T follicular helper cell (primary cell): Measurements from ENCODE around the gene CDC42BPB.
"Not testable (repeated sequence)": the region's sequence is repeated elsewhere in the genome, so short reads cannot be mapped to it uniquely, and the experiment has no call there.

ENCODE experiments used
- DNase-seq: peaks from one replicate; pipeline ENCODE4 v3.0.0-alpha.2; 2020; ENCODE audit warnings: low read depth

The CDC42BPB gene

GRCh38 chr14:102927878-102928411 lies 129.4 kb downstream of the CDC42BPB start:
- DNase-seq = no peak

- no peak for DNase-seq
These were observed 129.9 kb downstream of the CDC42BPB start for GRCh38 chr14:102927346-102927877.

- not testable (repeated sequence) for DNase-seq
These were observed 130.5 kb downstream of the CDC42BPB start for GRCh38 chr14:102926840-102927239.

- no peak for DNase-seq
These were observed 131.2 kb downstream of the CDC42BPB start for GRCh38 chr14:102926104-102926503.

GRCh38 chr14:102925646-102926045 lies 131.7 kb downstream of the CDC42BPB start:
- DNase-seq = no peak

GRCh38 chr14:102924632-102925588 lies 132.4 kb downstream of the CDC42BPB start:
- no peak for DNase-seq

GRCh38 chr14:102923925-102924486 lies 133.3 kb downstream of the CDC42BPB start:
- no peak for DNase-seq

GRCh38 chr14:102923201-102923924 lies 134.0 kb downstream of the CDC42BPB start:
- no peak for DNase-seq

- no peak for DNase-seq
These were observed 134.7 kb downstream of the CDC42BPB start, which contains the start of gene AMN for GRCh38 chr14:102922490-102923200. AMN (plus strand) TSS chr14:102922663; CDS start chr14:102922689, 26 bp downstream.

- DNase-seq = no peak
These were observed 136.4 kb downstream of the CDC42BPB start for GRCh38 chr14:102920998-102921304.

GRCh38 chr14:102920273-102920997 lies 136.9 kb downstream of the CDC42BPB start:
- no peak for DNase-seq

- no peak for DNase-seq
These were observed 138.9 kb downstream of the CDC42BPB start for GRCh38 chr14:102918438-102918837.

GRCh38 chr14:102917469-102918211 lies 139.7 kb downstream of the CDC42BPB start:
- DNase-seq = peak; percentile 27

GRCh38 chr14:102917056-102917385 lies 140.3 kb downstream of the CDC42BPB start:
- no peak for DNase-seq

- no peak for DNase-seq
These were observed 140.8 kb downstream of the CDC42BPB start for GRCh38 chr14:102916347-102917055.

GRCh38 chr14:102915292-102916110 lies 141.8 kb downstream of the CDC42BPB start:
- no peak for DNase-seq

GRCh38 chr14:102914474-102915291 lies 142.7 kb downstream of the CDC42BPB start:
- DNase-seq = no peak
